Measurements from ENCODE around the gene GEMIN4. TPM values are rescaled to one million over a fixed set of nuclear protein-coding genes. Genes with fewer than 3 reads are reported as not detected.

GEMIN4 gene
- total RNA-seq, 1 donor from 2014 or later, result 15.6 TPM

DNA sequence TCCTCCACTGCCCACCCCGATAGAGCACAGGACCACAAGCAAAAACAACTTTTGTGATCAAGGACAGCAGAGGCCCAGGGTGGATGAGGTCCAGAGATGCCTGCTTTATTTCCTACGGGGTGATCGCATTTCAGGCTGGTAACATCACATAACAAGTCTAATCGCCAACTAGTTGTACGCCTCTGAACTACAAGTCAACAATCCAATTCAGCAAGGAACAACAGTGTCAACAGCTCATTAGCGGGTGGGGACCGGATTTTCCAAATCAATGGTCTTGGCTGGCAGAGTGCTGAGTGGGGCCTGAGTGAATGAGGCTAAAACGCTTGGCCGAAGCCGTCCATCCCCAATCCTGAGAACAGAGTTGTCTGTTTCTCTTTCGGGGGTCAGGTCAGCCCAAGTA lies 47.2 kb upstream of the GEMIN4 start:
- no peak overlapping the region for H3K27ac Mint-ChIP-seq
- no peaks in the 10 kb centered on the region for H3K36me3 ChIP-seq
- H3K4me1 Mint-ChIP-seq, result peaks cover 34% of the 10 kb centered on the region
- H3K79me2 ChIP-seq (ENCODE audit: low read depth), result no peaks in the 10 kb centered on the region
- H3K27ac ChIP-seq, result no peak overlapping the region
- no peak for DNase-seq (ENCODE audit: low spot score)
- peaks cover 7% of the 10 kb centered on the region for H3K27me3 Mint-ChIP-seq (ENCODE audit: insufficient read depth, low read depth)
- no peak overlapping the region for H3K9ac ChIP-seq
- H3K4me3 ChIP-seq, result no peak overlapping the region
- H3K27me3 ChIP-seq, result no peaks in the 10 kb centered on the region
- H3K4me1 ChIP-seq, result peaks cover 7% of the 10 kb centered on the region
- H3K9me3 ChIP-seq (ENCODE audit: low read depth), result no peaks in the 10 kb centered on the region
- H3F3A ChIP-seq (ENCODE audit: low read depth), result peaks cover 8% of the 10 kb centered on the region
- H3K9me3 Mint-ChIP-seq, result no peaks in the 10 kb centered on the region
- no peak overlapping the region for H2AFZ ChIP-seq (replicated peaks)
- no peak overlapping the region for H3K4me3 Mint-ChIP-seq
- peaks cover 16% of the 10 kb centered on the region for H3K36me3 Mint-ChIP-seq
- no peak for TF ChIP-seq EZH2 (IDR thresholded peaks at IDR 0.05)
- TF ChIP-seq, protein P1, sequence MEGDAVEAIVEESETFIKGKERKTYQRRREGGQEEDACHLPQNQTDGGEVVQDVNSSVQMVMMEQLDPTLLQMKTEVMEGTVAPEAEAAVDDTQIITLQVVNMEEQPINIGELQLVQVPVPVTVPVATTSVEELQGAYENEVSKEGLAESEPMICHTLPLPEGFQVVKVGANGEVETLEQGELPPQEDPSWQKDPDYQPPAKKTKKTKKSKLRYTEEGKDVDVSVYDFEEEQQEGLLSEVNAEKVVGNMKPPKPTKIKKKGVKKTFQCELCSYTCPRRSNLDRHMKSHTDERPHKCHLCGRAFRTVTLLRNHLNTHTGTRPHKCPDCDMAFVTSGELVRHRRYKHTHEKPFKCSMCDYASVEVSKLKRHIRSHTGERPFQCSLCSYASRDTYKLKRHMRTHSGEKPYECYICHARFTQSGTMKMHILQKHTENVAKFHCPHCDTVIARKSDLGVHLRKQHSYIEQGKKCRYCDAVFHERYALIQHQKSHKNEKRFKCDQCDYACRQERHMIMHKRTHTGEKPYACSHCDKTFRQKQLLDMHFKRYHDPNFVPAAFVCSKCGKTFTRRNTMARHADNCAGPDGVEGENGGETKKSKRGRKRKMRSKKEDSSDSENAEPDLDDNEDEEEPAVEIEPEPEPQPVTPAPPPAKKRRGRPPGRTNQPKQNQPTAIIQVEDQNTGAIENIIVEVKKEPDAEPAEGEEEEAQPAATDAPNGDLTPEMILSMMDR (IDR thresholded peaks at IDR 0.05), result no peak
- no peak for TF ChIP-seq EZH2phosphoT487 (IDR thresholded peaks at IDR 0.05)
- H4K20me1 ChIP-seq (ENCODE audit: low read depth), result peaks cover 10% of the 10 kb centered on the region
- H3K4me2 ChIP-seq, result no peak overlapping the region

DNA sequence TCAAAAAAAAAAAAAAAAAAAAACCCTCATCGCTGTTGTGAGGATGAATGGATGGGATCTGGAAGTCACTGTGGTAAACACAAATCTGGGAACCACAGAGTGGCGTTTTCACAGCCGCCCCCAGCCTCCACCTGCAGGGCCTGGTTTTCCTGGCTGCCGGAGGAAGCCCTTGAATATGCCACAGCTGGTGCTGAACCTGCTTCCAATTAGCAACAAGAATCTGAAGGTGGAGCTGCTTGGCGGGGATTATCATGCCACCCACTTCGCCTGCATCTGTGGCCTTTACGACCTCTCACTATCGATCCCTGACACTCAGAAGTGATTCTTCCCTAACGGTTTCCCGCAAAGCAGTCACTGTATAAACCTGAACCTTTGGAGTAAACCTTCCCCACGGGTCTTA lies 46.2 kb upstream of the GEMIN4 start:
- H3K4me3 ChIP-seq, result no peak overlapping the region
- TF ChIP-seq EZH2 (IDR thresholded peaks at IDR 0.05), result no peak
- Mint-ChIP-seq H3K27me3 (ENCODE audit: insufficient read depth, low read depth) (peaks cover 6% of the 10 kb centered on the region), H3K27ac (no peak overlapping the region), H3K9me3 (no peaks in the 10 kb centered on the region), H3K4me1 (peaks cover 29% of the 10 kb centered on the region), H3K4me3 (no peak overlapping the region), H3K36me3 (peaks cover 16% of the 10 kb centered on the region)
- H3K4me2 ChIP-seq, result no peak overlapping the region
- H2AFZ ChIP-seq (replicated peaks), result no peak overlapping the region
- peaks cover 7% of the 10 kb centered on the region for H3F3A ChIP-seq (ENCODE audit: low read depth)
- H3K27ac ChIP-seq, result no peak overlapping the region
- H3K4me1 ChIP-seq, result peaks cover 6% of the 10 kb centered on the region
- H3K36me3 ChIP-seq, result no peaks in the 10 kb centered on the region
- no peak for DNase-seq (ENCODE audit: low spot score)
- H3K9me3 ChIP-seq (ENCODE audit: low read depth), result no peaks in the 10 kb centered on the region
- no peak overlapping the region for H3K9ac ChIP-seq
- peaks cover 3% of the 10 kb centered on the region for H4K20me1 ChIP-seq (ENCODE audit: low read depth)
- H3K27me3 ChIP-seq, result no peaks in the 10 kb centered on the region
- H3K79me2 ChIP-seq (ENCODE audit: low read depth), result no peaks in the 10 kb centered on the region

DNA sequence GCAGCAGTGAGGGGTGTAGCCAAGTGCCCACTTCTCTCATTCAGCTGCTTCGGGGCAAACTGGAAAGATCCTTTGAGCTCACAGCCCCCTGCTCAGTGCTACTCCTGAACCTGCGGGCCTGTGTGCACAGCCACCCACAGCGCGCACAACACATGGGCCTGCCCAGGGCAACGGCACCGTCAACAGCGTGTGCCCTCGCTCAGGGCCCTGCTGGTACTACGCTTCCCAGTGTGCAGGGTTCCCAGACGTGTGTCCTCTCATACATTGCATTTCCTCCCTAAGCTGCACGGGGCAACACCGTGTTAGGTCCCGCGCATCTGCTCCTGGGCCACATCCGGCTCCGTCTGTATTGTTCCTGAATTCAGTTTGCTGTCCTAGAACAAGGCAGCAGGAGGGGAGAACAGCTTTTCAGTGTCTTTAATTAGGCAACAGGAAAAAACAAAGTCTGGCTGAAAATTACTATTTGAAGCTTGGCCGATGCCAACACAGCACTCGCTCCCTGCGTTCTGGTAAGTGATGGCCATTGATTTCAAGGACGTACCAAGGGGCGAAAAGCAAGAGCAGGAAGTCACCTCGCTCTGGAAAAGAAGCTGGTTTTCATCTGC lies 45.3 kb upstream of the GEMIN4 start:
- Histone ChIP-seq H3K36me3 (no peaks in the 10 kb centered on the region), H3K27ac (no peak overlapping the region), H3K4me2 (no peak overlapping the region), H4K20me1 (ENCODE audit: low read depth) (no peaks in the 10 kb centered on the region), H3K9me3 (ENCODE audit: low read depth) (no peaks in the 10 kb centered on the region), H3F3A (ENCODE audit: low read depth) (peaks cover 7% of the 10 kb centered on the region), H2AFZ (replicated peaks) (no peak overlapping the region), H3K4me3 (no peak overlapping the region), H3K4me1 (peaks cover 6% of the 10 kb centered on the region), H3K79me2 (ENCODE audit: low read depth) (no peaks in the 10 kb centered on the region), H3K27me3 (no peaks in the 10 kb centered on the region), H3K9ac (no peak overlapping the region)
- DNase-seq (ENCODE audit: low spot score), result no peak
- Mint-ChIP-seq H3K36me3 (peaks cover 21% of the 10 kb centered on the region), H3K4me1 (peaks cover 30% of the 10 kb centered on the region), H3K4me3 (no peak overlapping the region), H3K27ac (no peak overlapping the region), H3K27me3 (ENCODE audit: insufficient read depth, low read depth) (peaks cover 6% of the 10 kb centered on the region), H3K9me3 (no peaks in the 10 kb centered on the region)
- no peak for TF ChIP-seq EZH2 (IDR thresholded peaks at IDR 0.05)
- TF ChIP-seq EZH2phosphoT487 (IDR thresholded peaks at IDR 0.05), result no peak
- TF ChIP-seq, protein P1 (IDR thresholded peaks at IDR 0.05), result no peak

DNA sequence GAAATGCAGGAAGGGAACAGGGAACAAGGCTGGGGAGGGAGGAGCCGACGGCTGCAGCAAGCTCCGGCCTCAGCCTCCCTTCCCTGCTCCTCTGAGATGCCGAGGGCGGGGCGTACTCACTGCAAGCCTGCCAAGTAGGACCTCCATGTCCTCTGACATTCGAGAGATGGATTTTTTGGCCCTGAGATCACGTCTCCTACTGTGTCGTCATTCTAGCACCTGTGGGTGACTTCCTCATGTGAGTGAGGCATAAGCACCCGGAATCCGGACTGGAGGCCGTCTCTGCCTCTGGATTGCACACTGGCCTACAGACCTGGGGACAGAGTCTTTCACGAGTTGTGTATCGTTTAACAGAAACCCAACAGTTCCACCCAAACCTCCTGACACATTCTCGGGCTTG lies 44.5 kb upstream of the GEMIN4 start:
- no peak overlapping the region for H3K9ac ChIP-seq
- Mint-ChIP-seq H3K9me3 (no peaks in the 10 kb centered on the region), H3K27me3 (ENCODE audit: insufficient read depth, low read depth) (peaks cover 6% of the 10 kb centered on the region), H3K4me3 (peak overlapping the region; percentile 48), H3K36me3 (peaks cover 22% of the 10 kb centered on the region), H3K4me1 (peaks cover 28% of the 10 kb centered on the region), H3K27ac (no peak overlapping the region)
- DNase-seq (ENCODE audit: low spot score), result no peak
- H3K4me1 ChIP-seq, result peaks cover 6% of the 10 kb centered on the region
- H3K4me3 ChIP-seq, result no peak overlapping the region
- H2AFZ ChIP-seq (replicated peaks), result no peak overlapping the region
- no peaks in the 10 kb centered on the region for H3K79me2 ChIP-seq (ENCODE audit: low read depth)
- H3F3A ChIP-seq (ENCODE audit: low read depth), result peaks cover 7% of the 10 kb centered on the region
- TF ChIP-seq EZH2phosphoT487 (IDR thresholded peaks at IDR 0.05) (no peak), EZH2 (IDR thresholded peaks at IDR 0.05) (no peak)
- TF ChIP-seq, protein P1 (IDR thresholded peaks at IDR 0.05), result no peak
- no peaks in the 10 kb centered on the region for H3K36me3 ChIP-seq
- H3K9me3 ChIP-seq (ENCODE audit: low read depth), result no peaks in the 10 kb centered on the region
- H3K27me3 ChIP-seq, result no peaks in the 10 kb centered on the region
- H3K4me2 ChIP-seq, result no peak overlapping the region
- H4K20me1 ChIP-seq (ENCODE audit: low read depth), result no peaks in the 10 kb centered on the region
- no peak overlapping the region for H3K27ac ChIP-seq

All from neural progenitor cell (in vitro differentiated cells).